HEK293 (cell line): ENCODE data around the gene C1QTNF9B.

ENCODE experiments used
- FEZF1 ChIP-seq: fragments of 450-650 bp; formaldehyde crosslinking; IDR thresholded peaks from 2 replicates; pipeline ENCODE4 v1.5.1; 2016; ENCODE audit warnings: missing biosample characterization, missing genetic modification characterization
- GFI1B ChIP-seq: fragments of 450-650 bp; formaldehyde crosslinking; IDR thresholded peaks from 2 replicates; pipeline ENCODE4 v1.5.1; 2016; ENCODE audit warnings: missing biosample characterization, missing genetic modification characterization
- HIC1 ChIP-seq: fragments of 450-650 bp; formaldehyde crosslinking; IDR thresholded peaks from 2 replicates; pipeline ENCODE4 v1.5.1; 2016; ENCODE audit warnings: missing biosample characterization, missing genetic modification characterization
- KLF1 ChIP-seq: fragments of 450-650 bp; formaldehyde crosslinking; IDR thresholded peaks from 2 replicates; pipeline ENCODE4 v1.5.1; 2016; ENCODE audit warnings: missing biosample characterization, missing genetic modification characterization
- KLF10 ChIP-seq: fragments of 450-650 bp; IDR thresholded peaks from 2 replicates; pipeline ENCODE4 v1.5.1; 2018; ENCODE audit warnings: missing biosample characterization, mild to moderate bottlenecking, missing genetic modification characterization
- KLF8 ChIP-seq: fragments of 450-650 bp; formaldehyde crosslinking; IDR thresholded peaks from 2 replicates; pipeline ENCODE4 v1.5.1; 2016; ENCODE audit warnings: missing biosample characterization, missing genetic modification characterization
- ZBTB17 ChIP-seq: fragments of 450-650 bp; formaldehyde crosslinking; IDR thresholded peaks from 2 replicates; pipeline ENCODE4 v1.5.1; 2016; ENCODE audit warnings: missing biosample characterization, missing genetic modification characterization
- ZBTB8A ChIP-seq: fragments of 450-650 bp; formaldehyde crosslinking; IDR thresholded peaks from 2 replicates; pipeline ENCODE4 v1.5.1; 2016; ENCODE audit warnings: missing biosample characterization, missing genetic modification characterization
- ZEB2 ChIP-seq: fragments of 450-650 bp; formaldehyde crosslinking; IDR thresholded peaks from 2 replicates; pipeline ENCODE4 v1.5.1; 2016; ENCODE audit warnings: missing biosample characterization, missing genetic modification characterization
- ZFP41 ChIP-seq: fragments of 450-650 bp; formaldehyde crosslinking; IDR thresholded peaks from 2 replicates; pipeline ENCODE4 v1.5.1; 2016; ENCODE audit warnings: missing biosample characterization, missing genetic modification characterization, borderline replicate concordance
- ZNF10 ChIP-seq: fragments of 450-650 bp; formaldehyde crosslinking; IDR thresholded peaks from 2 replicates; pipeline ENCODE4 v1.5.1; 2017; ENCODE audit warnings: missing biosample characterization, missing genetic modification characterization
- ZNF140 ChIP-seq: fragments of 450-650 bp; formaldehyde crosslinking; IDR thresholded peaks from 2 replicates; pipeline ENCODE4 v1.5.1; 2016; ENCODE audit warnings: missing biosample characterization, missing genetic modification characterization
- ZNF169 ChIP-seq: fragments of 450-650 bp; formaldehyde crosslinking; IDR thresholded peaks from 2 replicates; pipeline ENCODE4 v1.5.1; 2016; ENCODE audit warnings: missing biosample characterization, missing genetic modification characterization
- ZNF19 ChIP-seq: fragments of 450-650 bp; formaldehyde crosslinking; IDR thresholded peaks from 2 replicates; pipeline ENCODE4; 2016; ENCODE audit warnings: missing biosample characterization, missing genetic modification characterization, low read depth
- ZNF221 ChIP-seq: fragments of 450-650 bp; formaldehyde crosslinking; IDR thresholded peaks from 2 replicates; pipeline ENCODE4 v1.5.1; 2017; ENCODE audit warnings: missing biosample characterization, missing genetic modification characterization, borderline replicate concordance
- ZNF23 ChIP-seq: fragments of 450-650 bp; formaldehyde crosslinking; IDR thresholded peaks from 2 replicates; pipeline ENCODE4 v1.5.1; 2016; ENCODE audit warnings: missing biosample characterization, missing genetic modification characterization, borderline replicate concordance
- ZNF280D ChIP-seq: fragments of 450-650 bp; formaldehyde crosslinking; IDR thresholded peaks from 2 replicates; pipeline ENCODE4 v1.5.1; 2016; ENCODE audit warnings: missing biosample characterization, missing genetic modification characterization
- ZNF555 ChIP-seq: fragments of 450-650 bp; formaldehyde crosslinking; conservative IDR thresholded peaks from 2 replicates; pipeline ENCODE4 v1.5.1; 2017; ENCODE audit warnings: missing biosample characterization, mild to moderate bottlenecking, missing genetic modification characterization, inconsistent platforms
- ZNF610 ChIP-seq: fragments of 450-650 bp; formaldehyde crosslinking; IDR thresholded peaks from 2 replicates; pipeline ENCODE4 v1.5.1; 2016; ENCODE audit warnings: missing biosample characterization, missing genetic modification characterization, borderline replicate concordance
- ZNF621 ChIP-seq: fragments of 450-650 bp; formaldehyde crosslinking; IDR thresholded peaks from 2 replicates; pipeline ENCODE4 v1.5.1; 2017; ENCODE audit warnings: missing biosample characterization, missing genetic modification characterization
- ZNF645 ChIP-seq: fragments of 450-650 bp; formaldehyde crosslinking; IDR thresholded peaks from 2 replicates; pipeline ENCODE4; 2016; ENCODE audit warnings: missing biosample characterization, missing genetic modification characterization
- ZNF768 ChIP-seq: fragments of 450-650 bp; formaldehyde crosslinking; IDR thresholded peaks from 2 replicates; pipeline ENCODE4 v1.5.1; 2018; ENCODE audit warnings: missing biosample characterization, mild to moderate bottlenecking, missing genetic modification characterization
- ZNF792 ChIP-seq: fragments of 450-650 bp; formaldehyde crosslinking; IDR thresholded peaks from 2 replicates; pipeline ENCODE4 v1.5.1; 2016; ENCODE audit warnings: missing biosample characterization, missing genetic modification characterization
- ZNF830 ChIP-seq: fragments of 450-650 bp; IDR thresholded peaks from 2 replicates; pipeline ENCODE4 v1.5.0; 2018; ENCODE audit warnings: missing biosample characterization, missing genetic modification characterization, low read depth, mild to moderate bottlenecking, moderate library complexity
- ZSCAN18 ChIP-seq: fragments of 450-650 bp; formaldehyde crosslinking; IDR thresholded peaks from 2 replicates; pipeline ENCODE4 v1.5.1; 2016; ENCODE audit warnings: missing biosample characterization, missing genetic modification characterization
- ZSCAN23 ChIP-seq: fragments of 450-650 bp; formaldehyde crosslinking; IDR thresholded peaks from 2 replicates; pipeline ENCODE4 v1.5.1; 2016; ENCODE audit warnings: missing biosample characterization, missing genetic modification characterization
- TF ChIP-seq, protein P1 (sequence below): fragments of 450-650 bp; formaldehyde crosslinking; IDR thresholded peaks from 2 replicates; pipeline ENCODE4 v1.5.1; 2016; ENCODE audit warnings: missing biosample characterization, missing genetic modification characterization
- TF ChIP-seq, protein P2 (sequence below): fragments of 450-650 bp; formaldehyde crosslinking; IDR thresholded peaks from 2 replicates; pipeline ENCODE4 v1.5.1; 2016; ENCODE audit warnings: missing biosample characterization, missing genetic modification characterization
- TF ChIP-seq, protein P3 (sequence below): fragments of 450-650 bp; formaldehyde crosslinking; IDR thresholded peaks from 2 replicates; pipeline ENCODE4 v1.5.1; 2016; ENCODE audit warnings: missing biosample characterization, missing genetic modification characterization

The C1QTNF9B gene

GRCh38 chr13:23888658-23889614 is 8.4 kb downstream of the C1QTNF9B start, which contains the start of gene MIPEP (continued):
- no peak for TF ChIP-seq ZSCAN18 (tag by site-specific recombination)
- no peak; the same call in 1 of the 2 replicates for TF ChIP-seq ZBTB8A (tag by site-specific recombination)
- TF ChIP-seq ZNF10 (tag by site-specific recombination), result no peak
- peak; percentile 35; the same call in 1 of the 2 replicates for TF ChIP-seq ZNF610
- TF ChIP-seq ZNF645 (tag by site-specific recombination), result no peak
- no peak for TF ChIP-seq ZNF830 (tag by site-specific recombination)
- TF ChIP-seq, protein P1, sequence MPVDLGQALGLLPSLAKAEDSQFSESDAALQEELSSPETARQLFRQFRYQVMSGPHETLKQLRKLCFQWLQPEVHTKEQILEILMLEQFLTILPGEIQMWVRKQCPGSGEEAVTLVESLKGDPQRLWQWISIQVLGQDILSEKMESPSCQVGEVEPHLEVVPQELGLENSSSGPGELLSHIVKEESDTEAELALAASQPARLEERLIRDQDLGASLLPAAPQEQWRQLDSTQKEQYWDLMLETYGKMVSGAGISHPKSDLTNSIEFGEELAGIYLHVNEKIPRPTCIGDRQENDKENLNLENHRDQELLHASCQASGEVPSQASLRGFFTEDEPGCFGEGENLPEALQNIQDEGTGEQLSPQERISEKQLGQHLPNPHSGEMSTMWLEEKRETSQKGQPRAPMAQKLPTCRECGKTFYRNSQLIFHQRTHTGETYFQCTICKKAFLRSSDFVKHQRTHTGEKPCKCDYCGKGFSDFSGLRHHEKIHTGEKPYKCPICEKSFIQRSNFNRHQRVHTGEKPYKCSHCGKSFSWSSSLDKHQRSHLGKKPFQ, result no peak
- TF ChIP-seq ZNF621, result no peak
- no peak for TF ChIP-seq ZNF792 (tag by site-specific recombination)
- TF ChIP-seq, protein P2, sequence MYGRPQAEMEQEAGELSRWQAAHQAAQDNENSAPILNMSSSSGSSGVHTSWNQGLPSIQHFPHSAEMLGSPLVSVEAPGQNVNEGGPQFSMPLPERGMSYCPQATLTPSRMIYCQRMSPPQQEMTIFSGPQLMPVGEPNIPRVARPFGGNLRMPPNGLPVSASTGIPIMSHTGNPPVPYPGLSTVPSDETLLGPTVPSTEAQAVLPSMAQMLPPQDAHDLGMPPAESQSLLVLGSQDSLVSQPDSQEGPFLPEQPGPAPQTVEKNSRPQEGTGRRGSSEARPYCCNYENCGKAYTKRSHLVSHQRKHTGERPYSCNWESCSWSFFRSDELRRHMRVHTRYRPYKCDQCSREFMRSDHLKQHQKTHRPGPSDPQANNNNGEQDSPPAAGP (tag by site-specific recombination), result peak; percentile 49
- TF ChIP-seq ZEB2 (tag by site-specific recombination), result peak; percentile 59; the same call in 1 of the 2 replicates
- peak; percentile 90 for TF ChIP-seq KLF8 (tag by site-specific recombination)
- no peak for TF ChIP-seq ZNF169 (tag by site-specific recombination)
- peak; percentile 82 for TF ChIP-seq ZBTB17
- TF ChIP-seq ZNF768, result peak; percentile 60; the same call in 1 of the 2 replicates
- no peak for TF ChIP-seq ZNF23
- no peak for TF ChIP-seq ZNF280D (tag by site-specific recombination)
- TF ChIP-seq ZNF555 (tag by site-specific recombination), result no peak
- TF ChIP-seq KLF10 (tag by site-specific recombination), result no peak
- no peak for TF ChIP-seq ZNF19 (tag by site-specific recombination)
- TF ChIP-seq ZFP41 (tag by site-specific recombination), result no peak
- TF ChIP-seq GFI1B, result no peak
- TF ChIP-seq, protein P3, sequence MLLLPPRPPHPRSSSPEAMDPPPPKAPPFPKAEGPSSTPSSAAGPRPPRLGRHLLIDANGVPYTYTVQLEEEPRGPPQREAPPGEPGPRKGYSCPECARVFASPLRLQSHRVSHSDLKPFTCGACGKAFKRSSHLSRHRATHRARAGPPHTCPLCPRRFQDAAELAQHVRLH (tag by site-specific recombination), result peak; percentile 58; the same call in 1 of the 2 replicates
- peak; percentile 76 for TF ChIP-seq KLF1 (tag by site-specific recombination)
- TF ChIP-seq FEZF1 (tag by site-specific recombination), result peak; percentile 43
- TF ChIP-seq ZSCAN23 (tag by site-specific recombination), result no peak
- no peak for TF ChIP-seq ZNF221 (tag by site-specific recombination)
- TF ChIP-seq HIC1 (tag by site-specific recombination), result peak; percentile 86
- no peak for TF ChIP-seq ZNF140 (tag by site-specific recombination)
